ENCODE data around the gene BRD1. TPM values are rescaled to one million over a fixed set of nuclear protein-coding genes. Genes with fewer than 3 reads are reported as not detected.

BRD1 gene
- total and polyA plus RNA-seq, 7 donors = 7.9 to 22.9 (median 16.9) TPM

- no peaks in the 10 kb centered on the region for H3K4me1 ChIP-seq
- DNase-seq = no peak
- 94 to 97% (median 95%) methylated on average over 13 of the region's 14 CpGs for WGBS, 3 donors
- no peak for ATAC-seq
- H3K27me3 ChIP-seq (ENCODE audit: insufficient read depth in 3 of 3, low read length in 2 of 3) = no peaks in the 10 kb centered on the region
- no peak overlapping the region for H3K4me3 ChIP-seq
- no peaks in the 10 kb centered on the region for H3K36me3 ChIP-seq (ENCODE audit: insufficient read depth in 1 of 2, low read depth in 1 of 2)
- H3K27ac ChIP-seq = no peak overlapping the region
- no peak for TF ChIP-seq CTCF (IDR thresholded peaks at IDR 0.05)
- intact Hi-C loops (cut with DNase I) = no loop called here
- peaks cover 29% of the 10 kb centered on the region for H3K9me3 ChIP-seq
Measured at GRCh38 chr22:49869845-49870712, 42.4 kb upstream of the BRD1 start.

- intact Hi-C loops (cut with DNase I) = no loop called here
- Histone ChIP-seq H3K4me3 (no peak overlapping the region), H3K36me3 (ENCODE audit: insufficient read depth in 1 of 2, low read depth in 1 of 2) (no peaks in the 10 kb centered on the region), H3K27ac (no peak overlapping the region), H3K27me3 (ENCODE audit: insufficient read depth in 3 of 3, low read length in 2 of 3) (no peaks in the 10 kb centered on the region), H3K9me3 (peaks cover 29% of the 10 kb centered on the region), H3K4me1 (no peaks in the 10 kb centered on the region)
- TF ChIP-seq CTCF (IDR thresholded peaks at IDR 0.05) = no peak
- DNase-seq = no peak
- no peak for ATAC-seq
- 89 to 91% (median 90%) methylated on average over 17 of the region's 17 CpGs for WGBS, 3 donors
Measured at GRCh38 chr22:49869086-49869830, 41.6 kb upstream of the BRD1 start.

GRCh38 chr22:49867303-49868265, 39.9 kb upstream of the BRD1 start:
- H3K27me3 ChIP-seq (ENCODE audit: insufficient read depth in 3 of 3, low read length in 2 of 3) = no peaks in the 10 kb centered on the region
- ATAC-seq = no peak
- DNase-seq = no peak
- no peak overlapping the region for H3K27ac ChIP-seq
- no peak for TF ChIP-seq CTCF (IDR thresholded peaks at IDR 0.05)
- H3K4me3 ChIP-seq = no peak overlapping the region
- WGBS, 3 donors = 97 to 98% (median 98%) methylated on average over 18 of the region's 18 CpGs
- peaks cover 29% of the 10 kb centered on the region for H3K9me3 ChIP-seq
- H3K4me1 ChIP-seq = no peaks in the 10 kb centered on the region
- H3K36me3 ChIP-seq (ENCODE audit: insufficient read depth in 1 of 2, low read depth in 1 of 2) = no peaks in the 10 kb centered on the region
- intact Hi-C loops (cut with DNase I) = no loop called here

GRCh38 chr22:49866646-49867045, 39.0 kb upstream of the BRD1 start:
- DNase-seq = no peak
- Histone ChIP-seq H3K4me3 (no peak overlapping the region), H3K27ac (no peak overlapping the region), H3K27me3 (ENCODE audit: insufficient read depth in 3 of 3, low read length in 2 of 3) (no peaks in the 10 kb centered on the region), H3K36me3 (ENCODE audit: insufficient read depth in 1 of 2, low read depth in 1 of 2) (no peaks in the 10 kb centered on the region), H3K9me3 (peaks cover 29% of the 10 kb centered on the region), H3K4me1 (no peaks in the 10 kb centered on the region)
- intact Hi-C loops (cut with DNase I) = no loop called here
- WGBS, 3 donors = 84 to 86% (median 85%) methylated on average over 8 of the region's 8 CpGs
- no peak for TF ChIP-seq CTCF (IDR thresholded peaks at IDR 0.05)
- ATAC-seq = no peak
